GM19023 (cell line): ENCODE measurements around the gene AGAP4.
"Not testable (repeated sequence)": the region's sequence is repeated elsewhere in the genome, so short reads cannot be mapped to it uniquely, and the experiment has no call there.

Source experiments
- ATAC-seq: cut with Tn5 transposase; IDR thresholded peaks from one replicate; pipeline ENCODE4 v1.9.1; 2021; ENCODE audit warnings: mild to moderate bottlenecking, moderate library complexity; ENCODE audit not compliant: unreplicated experiment

Gene AGAP4

DNA sequence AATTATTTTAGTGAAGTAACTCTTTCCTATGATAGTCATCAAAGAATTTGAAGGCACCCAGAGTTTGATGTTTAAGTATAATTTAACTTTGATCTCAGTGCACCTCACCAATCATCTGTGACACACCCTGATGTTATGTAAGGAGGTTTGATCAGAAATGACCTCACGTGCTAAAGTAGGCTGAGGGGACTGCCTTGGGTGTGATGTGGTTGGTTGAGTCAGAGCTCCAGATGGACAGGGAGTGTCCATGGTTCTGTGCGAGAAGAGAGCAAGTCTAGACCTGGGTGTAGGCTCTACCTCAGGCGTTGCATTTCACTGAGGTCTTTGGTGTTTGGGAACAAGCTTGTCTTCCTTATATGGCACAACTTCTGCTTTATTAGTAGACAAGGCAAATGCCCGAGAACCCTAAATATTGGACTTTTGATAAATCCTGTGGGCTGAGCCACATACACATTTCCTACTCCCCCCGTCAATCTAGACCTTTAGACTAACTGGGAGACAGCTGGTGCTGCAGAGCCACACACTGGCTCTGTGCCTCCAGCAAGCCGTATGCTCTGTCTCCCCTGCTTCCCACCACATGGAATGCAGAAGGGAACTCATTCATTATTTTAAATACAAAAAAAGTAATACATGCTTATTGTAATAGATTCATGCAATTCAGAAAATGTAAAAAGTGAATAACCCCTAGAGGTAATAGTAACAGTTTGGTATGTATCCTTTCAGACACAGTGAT, 56.4 kb downstream of the AGAP4 start:
- ATAC-seq: not testable (repeated sequence)

DNA sequence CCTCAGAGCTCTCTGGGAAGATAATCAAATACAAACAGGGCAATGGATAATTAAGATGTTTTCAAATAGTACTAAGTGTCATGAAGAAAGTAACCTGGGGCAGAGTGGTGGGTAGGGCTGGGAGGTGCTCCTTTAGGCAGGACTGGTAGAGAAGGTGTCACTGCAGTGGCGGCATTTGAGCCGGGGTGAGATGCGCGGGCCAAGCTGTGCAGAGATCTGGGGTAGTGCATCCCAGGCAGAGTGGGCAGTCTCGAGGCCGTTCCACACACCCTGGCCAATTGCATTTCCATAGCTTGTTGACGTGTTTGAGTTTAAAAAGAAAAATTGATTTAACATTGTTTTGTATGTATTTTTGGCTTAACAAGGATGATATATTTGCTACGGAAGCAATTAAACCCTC, 57.3 kb downstream of the AGAP4 start:
- ATAC-seq: not testable (repeated sequence)

- ATAC-seq: not testable (repeated sequence)
Observed at GRCh38 chr10:45787212-45787741, 60.0 kb downstream of the AGAP4 start.

DNA sequence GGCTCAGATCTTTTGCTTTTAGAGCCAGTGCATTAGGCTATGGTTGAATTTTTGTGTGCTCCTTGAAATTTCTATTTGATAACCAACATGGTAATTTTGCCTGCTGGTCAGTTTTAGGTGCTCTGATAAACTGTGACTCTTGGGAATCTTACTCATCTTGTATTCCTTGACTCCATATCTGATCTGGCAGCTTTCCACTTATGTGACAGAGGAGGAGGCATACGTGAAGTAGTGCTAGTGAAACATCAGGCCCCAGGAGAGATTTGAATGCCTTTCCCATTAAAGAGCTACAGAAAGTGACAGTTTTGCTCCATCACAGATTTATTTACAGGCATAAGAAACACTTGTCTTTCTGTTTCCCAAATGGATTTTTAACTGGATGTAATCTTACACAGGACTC, 61.1 kb downstream of the AGAP4 start:
- ATAC-seq: not testable (repeated sequence)
